GM11168 (cell line): ENCODE data around the gene PKN1.

ENCODE experiments used
- in situ Hi-C: fragments of 300-500 bp; cut with MboI; formaldehyde crosslinking; loops from one replicate; pipeline ENCODE4 v1.12.0; 2022; ENCODE audit warnings: low sequenced_read_pairs; ENCODE audit not compliant: unreplicated experiment

PKN1 gene

DNA sequence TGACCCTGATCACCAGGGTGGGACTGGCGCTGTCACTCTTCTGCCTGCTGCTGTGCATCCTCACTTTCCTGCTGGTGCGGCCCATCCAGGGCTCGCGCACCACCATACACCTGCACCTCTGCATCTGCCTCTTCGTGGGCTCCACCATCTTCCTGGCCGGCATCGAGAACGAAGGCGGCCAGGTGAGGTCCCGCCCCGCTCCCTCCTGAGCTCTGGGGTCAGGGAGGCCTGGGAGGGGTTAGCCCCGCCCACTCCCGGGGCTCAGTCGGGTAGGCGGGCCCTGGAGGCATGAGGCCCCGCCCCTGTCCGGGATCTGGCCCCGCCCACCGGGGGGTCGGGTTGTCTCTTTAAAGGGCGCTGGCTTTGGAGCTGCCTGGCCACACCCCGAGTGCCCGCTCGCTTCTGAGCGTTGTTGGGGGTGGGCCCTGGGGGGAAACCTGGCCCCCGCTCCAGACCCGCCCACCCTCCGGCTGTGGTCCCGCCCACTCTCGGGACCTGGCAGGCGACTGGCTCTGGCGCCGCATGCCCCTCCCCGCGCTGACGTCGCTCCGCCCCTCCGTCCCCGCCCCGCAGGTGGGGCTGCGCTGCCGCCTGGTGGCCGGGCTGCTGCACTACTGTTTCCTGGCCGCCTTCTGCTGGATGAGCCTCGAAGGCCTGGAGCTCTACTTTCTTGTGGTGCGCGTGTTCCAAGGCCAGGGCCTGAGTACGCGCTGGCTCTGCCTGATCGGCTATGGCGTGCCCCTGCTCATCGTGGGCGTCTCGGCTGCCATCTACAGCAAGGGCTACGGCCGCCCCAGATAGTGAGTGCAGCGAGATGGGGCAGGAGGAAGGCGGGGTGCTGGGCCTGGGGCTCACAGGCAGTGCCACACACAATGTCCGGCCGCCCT, 27.1 kb upstream of the PKN1 start:
- in situ Hi-C loops: loop anchor here (5.0 kb wide), 1 partner anchor 34 kb away; no protein-coding TSS in a partner anchor

- in situ Hi-C loops: loop anchor here (5.0 kb wide), 1 partner anchor 35 kb away; no protein-coding TSS in a partner anchor
Observed at GRCh38 chr19:14406645-14407401, 26.3 kb upstream of the PKN1 start.

- in situ Hi-C loops: loop anchor here (5.0 kb wide), 1 partner anchor 36 kb away; no protein-coding TSS in a partner anchor
Observed at GRCh38 chr19:14407605-14408484, 25.3 kb upstream of the PKN1 start.

GRCh38 chr19:14408491-14409145, 24.5 kb upstream of the PKN1 start:
- in situ Hi-C loops: loop anchor here (5.0 kb wide), 1 partner anchor 36 kb away; no protein-coding TSS in a partner anchor

- in situ Hi-C loops: loop anchor here (5.0 kb wide), 1 partner anchor 37 kb away; no protein-coding TSS in a partner anchor
Observed at GRCh38 chr19:14409146-14410023, 23.7 kb upstream of the PKN1 start.

DNA sequence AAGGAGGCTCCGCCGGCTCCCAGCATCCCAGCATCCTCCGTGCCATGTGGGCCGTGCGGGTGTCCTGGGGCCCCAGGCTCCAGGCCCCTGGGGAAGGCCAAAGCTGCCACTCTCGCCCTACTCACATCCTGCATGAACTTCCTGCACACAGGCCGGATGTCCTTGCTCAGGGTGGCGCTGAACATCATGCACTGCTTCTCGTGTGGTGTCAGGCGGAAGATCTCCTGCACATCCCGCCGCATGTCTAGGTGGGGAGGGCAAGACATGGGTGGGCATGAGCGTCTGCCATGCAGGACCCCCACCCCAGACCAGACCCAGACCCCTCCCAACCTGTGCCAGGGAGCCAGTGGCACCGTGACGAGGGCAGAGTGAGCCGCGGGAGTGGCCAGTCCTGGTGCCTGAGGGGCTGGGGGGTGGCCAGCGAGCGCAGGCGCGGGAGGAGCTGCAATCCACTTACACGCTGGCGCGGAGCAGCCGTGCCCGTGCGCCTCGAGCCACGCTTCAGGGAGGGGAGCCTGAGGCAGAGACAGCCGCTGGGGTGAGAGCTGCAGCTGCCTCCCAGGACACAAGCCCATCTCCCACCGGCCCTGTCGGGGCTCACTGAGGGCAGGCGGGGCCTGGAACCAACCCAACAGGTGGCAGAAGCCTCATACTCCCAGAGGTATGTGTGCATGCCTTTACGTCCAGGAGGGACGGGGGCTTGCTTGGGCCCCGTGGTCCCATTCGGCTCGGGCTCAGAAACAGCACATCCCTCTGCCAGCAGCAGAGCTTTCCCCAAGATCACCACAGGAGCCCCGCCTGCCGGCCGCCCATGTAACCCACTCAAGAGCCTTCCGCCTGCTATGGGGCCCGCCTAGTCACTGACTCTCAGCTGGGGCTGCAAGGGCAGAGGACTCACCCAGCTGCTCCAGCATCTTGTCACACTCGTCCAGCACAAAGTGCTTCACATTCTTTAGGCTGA, 22.7 kb upstream of the PKN1 start:
- in situ Hi-C loops: no loop called here

DNA sequence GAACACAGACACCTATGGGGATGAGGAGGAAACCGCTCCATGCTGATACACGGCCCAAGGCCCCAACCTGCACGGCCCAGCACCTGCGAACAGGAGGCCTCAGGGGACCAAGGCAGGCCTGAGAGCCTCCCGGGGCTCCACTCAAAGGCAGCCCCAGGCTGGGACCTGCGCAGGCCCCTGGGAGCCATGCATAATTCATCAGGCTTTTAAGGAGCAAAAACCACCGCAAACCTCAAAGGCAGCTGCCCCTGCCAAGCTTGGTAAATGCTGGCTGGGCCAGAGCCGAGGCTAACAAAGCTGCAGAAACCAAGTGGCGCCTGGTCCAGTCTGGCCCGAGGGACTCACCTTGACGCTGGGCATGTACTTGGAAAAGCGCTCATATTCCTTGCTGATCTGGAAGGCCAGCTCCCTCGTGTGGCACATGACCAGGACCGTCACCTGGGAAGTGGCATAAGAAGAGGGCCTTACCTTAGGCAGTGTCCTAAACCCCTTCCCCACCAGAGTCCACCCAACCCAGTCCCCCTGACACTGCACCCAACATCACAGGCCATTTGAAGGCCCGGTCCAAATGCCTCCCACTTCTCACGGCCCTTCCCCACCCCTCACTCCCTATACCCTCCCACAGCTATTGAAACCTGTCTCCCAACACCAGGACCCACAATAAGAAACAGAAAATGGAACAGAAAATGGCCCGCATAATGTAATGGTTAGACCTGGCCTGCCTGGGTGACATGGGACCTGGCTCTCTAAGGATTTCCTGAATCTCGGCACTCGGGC, 21.8 kb upstream of the PKN1 start:
- in situ Hi-C loops: no loop called here

DNA sequence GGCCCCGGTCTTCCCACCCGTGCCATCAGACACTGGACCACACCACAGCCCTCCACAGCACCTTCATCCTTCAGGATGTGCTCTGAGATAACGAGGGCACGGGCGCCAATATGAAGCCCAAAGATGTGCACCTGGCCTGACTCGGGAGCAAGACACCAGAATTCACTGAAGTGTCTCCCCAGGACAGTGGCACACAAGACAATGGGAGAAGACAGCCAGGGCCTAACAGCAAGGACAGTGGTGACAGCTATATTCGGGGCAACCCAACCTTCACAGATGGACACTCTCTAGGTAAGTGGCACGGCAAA, 21.2 kb upstream of the PKN1 start:
- in situ Hi-C loops: no loop called here

DNA sequence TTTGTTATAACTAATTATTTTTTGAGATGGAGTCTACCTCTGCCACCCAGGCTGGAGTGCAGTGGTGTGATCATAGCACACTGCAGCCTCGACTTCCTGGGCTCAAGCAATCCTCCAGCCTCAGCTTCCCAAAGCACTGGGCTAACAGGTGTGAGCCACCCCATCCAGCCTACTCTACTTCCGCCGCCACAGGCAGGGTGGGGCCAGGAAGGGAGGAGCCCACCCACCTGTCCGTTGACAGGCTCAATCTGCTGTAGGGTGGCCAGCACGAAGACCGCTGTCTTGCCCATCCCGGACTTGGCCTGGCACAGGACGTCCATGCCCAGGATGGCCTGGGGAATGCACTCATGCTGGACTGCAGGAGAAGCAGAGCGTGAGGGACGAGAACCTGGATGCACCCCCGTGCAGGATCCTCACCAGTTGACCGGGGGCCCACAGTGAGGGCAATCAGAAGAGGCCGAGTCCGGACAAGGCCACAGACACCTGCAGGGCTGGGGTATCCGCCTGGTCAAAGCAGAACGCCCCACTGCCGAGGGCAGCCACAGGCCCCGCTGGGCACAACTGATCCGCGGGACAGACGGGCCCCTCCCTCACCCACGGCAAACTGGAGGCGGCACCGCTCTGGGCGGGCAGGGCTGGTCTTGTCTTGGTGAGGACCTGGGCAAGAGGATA, 20.6 kb upstream of the PKN1 start:
- in situ Hi-C loops: no loop called here

GRCh38 chr19:14412996-14413692, 20.0 kb upstream of the PKN1 start:
- in situ Hi-C loops: no loop called here

GRCh38 chr19:14413693-14414181, 19.4 kb upstream of the PKN1 start:
- in situ Hi-C loops: no loop called here

DNA sequence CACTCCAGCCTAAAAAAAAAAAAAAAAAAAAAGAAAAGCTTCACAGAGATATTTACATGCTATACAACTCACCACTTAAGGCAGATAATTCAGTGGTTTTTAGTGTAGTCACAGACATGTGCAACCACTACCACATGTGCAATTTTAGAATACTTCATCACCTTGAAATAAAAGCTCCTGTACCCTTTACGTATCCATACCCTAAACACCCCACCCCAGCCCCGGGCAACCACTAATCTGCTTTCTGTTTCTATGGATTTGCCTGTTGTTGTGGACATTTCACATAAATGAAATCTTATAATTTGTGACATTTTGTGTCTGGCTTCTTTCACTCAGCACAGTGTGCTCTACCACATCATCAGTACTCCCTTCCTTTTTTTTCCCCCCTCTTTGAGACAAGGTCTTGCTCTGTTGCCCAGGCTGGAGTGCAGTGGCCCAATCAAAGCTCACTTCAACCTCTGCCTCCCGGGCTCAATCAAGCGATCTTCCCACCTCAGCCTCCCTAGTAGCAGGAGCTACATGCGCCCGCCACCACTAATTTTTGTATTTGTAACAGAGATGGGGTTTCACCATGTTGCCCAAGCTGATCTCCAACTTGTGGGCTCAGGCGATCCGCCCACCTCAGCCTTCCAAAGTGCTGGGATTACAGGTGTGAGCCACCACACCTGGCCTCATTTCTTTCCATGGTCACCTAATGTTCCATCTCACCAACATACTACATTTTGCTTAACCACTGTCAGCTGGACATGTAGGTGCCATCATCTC, 18.0 kb upstream of the PKN1 start:
- in situ Hi-C loops: no loop called here

DNA sequence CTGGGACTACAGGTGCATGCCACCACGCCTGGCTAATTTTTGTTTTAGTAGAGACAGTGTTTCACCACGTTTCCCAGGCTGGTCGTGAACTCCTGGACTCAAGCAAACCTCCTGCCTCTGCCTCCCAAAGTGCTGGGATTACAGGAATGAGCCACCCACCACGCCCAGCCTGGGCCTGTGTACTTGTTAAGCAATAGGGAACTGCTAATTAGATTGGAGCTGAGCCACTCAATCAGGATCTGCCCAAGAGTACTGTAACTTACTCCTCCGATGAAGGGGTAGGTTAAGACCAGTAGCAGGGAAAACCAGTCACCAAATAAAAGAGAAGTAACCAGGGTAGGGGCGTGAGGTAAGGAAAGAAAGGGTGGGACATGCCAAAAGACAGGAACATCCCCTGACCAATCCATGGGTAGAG, 16.3 kb upstream of the PKN1 start:
- in situ Hi-C loops: no loop called here

- in situ Hi-C loops: no loop called here
Observed at GRCh38 chr19:14418856-14419105, 14.3 kb upstream of the PKN1 start.

DNA sequence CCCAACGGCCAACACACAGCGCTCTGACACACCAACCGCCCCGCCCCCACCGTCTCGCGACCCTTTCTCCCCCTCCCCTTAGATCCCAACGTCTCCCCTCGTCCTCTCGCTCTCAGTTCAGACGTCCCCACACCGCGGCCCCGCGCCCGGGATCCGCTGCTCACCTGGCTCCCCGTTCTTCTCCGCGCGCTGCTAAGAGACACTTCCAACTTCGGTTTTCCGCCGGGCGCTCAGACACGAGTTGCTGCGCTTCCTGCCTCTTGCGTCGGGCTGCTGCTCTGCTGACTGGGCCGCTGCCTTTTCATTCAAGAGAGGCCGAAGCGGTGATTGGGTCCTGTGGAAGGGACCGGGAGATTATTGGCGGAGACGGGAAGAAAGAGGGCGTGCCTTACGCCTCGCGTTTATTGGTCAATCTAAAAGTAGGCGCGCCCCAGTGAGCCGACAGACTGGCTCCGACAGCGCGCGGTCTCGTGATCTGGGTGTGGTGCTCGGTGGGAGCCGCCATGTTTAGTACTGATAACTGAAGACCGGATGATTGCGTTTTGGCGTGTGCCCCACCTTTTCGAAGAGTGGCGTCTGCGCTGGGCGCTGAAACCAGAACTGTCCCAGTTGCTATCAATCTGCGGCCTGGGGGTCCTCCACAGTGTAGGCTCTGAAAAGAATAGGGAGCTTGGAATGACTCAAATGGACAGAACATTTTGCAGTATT, 13.8 kb upstream of the PKN1 start, which contains the start of gene DDX39A:
DDX39A (minus strand) TSS at position 236 of the 708 bp plus-strand sequence. CDS start 6,121 bp downstream, outside the sequence.
- in situ Hi-C loops: no loop called here
